Osteocyte (in vitro differentiated cells): ENCODE results near the gene SLC44A1. TPM values are rescaled to one million over a fixed set of nuclear protein-coding genes. Genes with fewer than 3 reads are reported as not detected.
"Not testable (repeated sequence)": the region's sequence is repeated elsewhere in the genome, so short reads cannot be mapped to it uniquely, and the experiment has no call there.

Source experiments
- DNase-seq: peaks from one replicate; pipeline ENCODE4 v3.0.0; 2021; ENCODE audit warnings: mixed read lengths; ENCODE audit not compliant: unreplicated experiment; ENCODE audit errors: extremely low spot score
- H3K27ac Mint-ChIP-seq: one replicate; pipeline ENCODE4 v1.8.0; 2021; ENCODE audit warnings: mild to moderate bottlenecking, mixed read lengths; ENCODE audit not compliant: unreplicated experiment
- H3K27me3 Mint-ChIP-seq: one replicate; pipeline ENCODE4 v1.8.0; 2021; ENCODE audit warnings: mixed read lengths; ENCODE audit not compliant: unreplicated experiment
- H3K36me3 Mint-ChIP-seq: one replicate; pipeline ENCODE4 v1.8.0; 2021; ENCODE audit warnings: mixed read lengths; ENCODE audit not compliant: unreplicated experiment
- H3K4me1 Mint-ChIP-seq: one replicate; pipeline ENCODE4 v1.8.0; 2021; ENCODE audit warnings: mixed read lengths; ENCODE audit not compliant: unreplicated experiment
- H3K4me3 Mint-ChIP-seq: one replicate; pipeline ENCODE4 v1.8.0; 2021; ENCODE audit warnings: mild to moderate bottlenecking, moderate library complexity, mixed read lengths; ENCODE audit not compliant: unreplicated experiment
- H3K9me3 Mint-ChIP-seq: one replicate; pipeline ENCODE4 v1.8.0; 2021; ENCODE audit warnings: mixed read lengths; ENCODE audit not compliant: unreplicated experiment
- CTCF ChIP-seq: fragments of 200-600 bp; sonication (generic); IDR thresholded peaks from 2 replicates; pipeline ENCODE4 v1.5.0; 2021; ENCODE audit warnings: antibody characterized with exemption, mild to moderate bottlenecking, moderate library complexity
- total RNA-seq: library from RNA; stranded (reverse); gene quantifications from 2 replicates; pipeline ENCODE4 v1.2.1, GENCODE V29; 2021

SLC44A1 gene
- total RNA-seq, 1 donor from 2014 or later: 30.2 TPM

- Mint-ChIP-seq H3K27ac (no peak overlapping the region), H3K36me3 (no peaks in the 10 kb centered on the region), H3K4me3 (no peak overlapping the region), H3K9me3 (no peaks in the 10 kb centered on the region), H3K27me3 (no peaks in the 10 kb centered on the region), H3K4me1 (peaks cover 30% of the 10 kb centered on the region)
- DNase-seq: no peak
- TF ChIP-seq CTCF: no peak
Measured at GRCh38 chr9:105258225-105258737, 13.8 kb downstream of the SLC44A1 start.

- TF ChIP-seq CTCF: no peak
- Mint-ChIP-seq H3K4me1 (peaks cover 30% of the 10 kb centered on the region), H3K27ac (peak overlapping the region; percentile 75), H3K36me3 (no peaks in the 10 kb centered on the region), H3K27me3 (no peaks in the 10 kb centered on the region), H3K9me3 (no peaks in the 10 kb centered on the region), H3K4me3 (no peak overlapping the region)
- no peak for DNase-seq
Measured at GRCh38 chr9:105259274-105259673, 14.8 kb downstream of the SLC44A1 start.

GRCh38 chr9:105259731-105260612 is 15.5 kb downstream of the SLC44A1 start:
- no peak for TF ChIP-seq CTCF
- DNase-seq: no peak
- Mint-ChIP-seq H3K36me3 (no peaks in the 10 kb centered on the region), H3K4me3 (no peak overlapping the region), H3K27ac (peak overlapping the region; percentile 1), H3K9me3 (no peaks in the 10 kb centered on the region), H3K4me1 (peaks cover 30% of the 10 kb centered on the region), H3K27me3 (no peaks in the 10 kb centered on the region)

- Mint-ChIP-seq H3K27me3 (no peaks in the 10 kb centered on the region), H3K4me3 (no peak overlapping the region), H3K27ac (no peak overlapping the region), H3K36me3 (peaks cover 4% of the 10 kb centered on the region), H3K9me3 (peaks cover 4% of the 10 kb centered on the region), H3K4me1 (peaks cover 30% of the 10 kb centered on the region)
- no peak for DNase-seq
- no peak for TF ChIP-seq CTCF
Measured at GRCh38 chr9:105262497-105262896, 18.0 kb downstream of the SLC44A1 start.

GRCh38 chr9:105264380-105264779 is 19.9 kb downstream of the SLC44A1 start:
- peaks cover 4% of the 10 kb centered on the region for H3K36me3 Mint-ChIP-seq
- H3K4me1 Mint-ChIP-seq: peaks cover 14% of the 10 kb centered on the region
- no peak overlapping the region for H3K4me3 Mint-ChIP-seq
- peaks cover 4% of the 10 kb centered on the region for H3K9me3 Mint-ChIP-seq
- H3K27me3 Mint-ChIP-seq: no peaks in the 10 kb centered on the region
- TF ChIP-seq CTCF: no peak
- no peak overlapping the region for H3K27ac Mint-ChIP-seq
- no peak for DNase-seq

GRCh38 chr9:105268254-105268653 is 23.8 kb downstream of the SLC44A1 start:
- not testable (repeated sequence) for H3K36me3 Mint-ChIP-seq, H3K4me1 Mint-ChIP-seq

More at GRCh38 chr9:105268254-105268653, 23.8 kb downstream of the SLC44A1 start:
- H3K4me3 Mint-ChIP-seq, DNase-seq, H3K27ac Mint-ChIP-seq, H3K27me3 Mint-ChIP-seq, H3K9me3 Mint-ChIP-seq: not testable (repeated sequence)
